Neural crest cell (in vitro differentiated cells): Measurements from ENCODE around the gene MEGF8. TPM values are rescaled to one million over a fixed set of nuclear protein-coding genes. Genes with fewer than 3 reads are reported as not detected.

Experiments used
- DNase-seq: peaks from one replicate; pipeline ENCODE4 v3.0.0; 2021; ENCODE audit warnings: low read depth, mixed read lengths, low spot score
- H3K27ac Mint-ChIP-seq: one replicate; pipeline ENCODE4 v1.8.0; 2021; ENCODE audit warnings: mild to moderate bottlenecking, mixed read lengths; ENCODE audit not compliant: unreplicated experiment
- H3K27me3 Mint-ChIP-seq: 2 replicates; pipeline ENCODE4 v1.8.0; 2021; ENCODE audit warnings: low read depth, mild to moderate bottlenecking, mixed read lengths
- H3K36me3 Mint-ChIP-seq: 2 replicates; pipeline ENCODE4 v1.8.0; 2021; ENCODE audit warnings: low read depth, mild to moderate bottlenecking, mixed read lengths
- H3K4me1 Mint-ChIP-seq: 2 replicates; pipeline ENCODE4 v1.8.0; 2021; ENCODE audit warnings: mixed read lengths
- H3K4me3 Mint-ChIP-seq: one replicate; pipeline ENCODE4 v1.8.0; 2021; ENCODE audit warnings: mild to moderate bottlenecking, mixed read lengths
- H3K9me3 Mint-ChIP-seq: 2 replicates; pipeline ENCODE4 v1.8.0; 2021; ENCODE audit warnings: mixed read lengths
- CTCF ChIP-seq: fragments of 200-600 bp; sonication (generic); conservative IDR thresholded peaks from 2 replicates; pipeline ENCODE4 v1.5.0; 2021; ENCODE audit warnings: antibody characterized with exemption, mild to moderate bottlenecking
- total RNA-seq: library from RNA; stranded (reverse); gene quantifications from 2 replicates; pipeline ENCODE4 v1.2.1, GENCODE V29; 2021

Gene MEGF8
- total RNA-seq, 1 donor from 2014 or later = 39.2 TPM

GRCh38 chr19:42360787-42361544, 35.5 kb downstream of the MEGF8 start:
- TF ChIP-seq CTCF = no peak
- H3K36me3 Mint-ChIP-seq = peaks cover 19% of the 10 kb centered on the region
- no peak overlapping the region for H3K27ac Mint-ChIP-seq
- H3K27me3 Mint-ChIP-seq = no peaks in the 10 kb centered on the region
- H3K4me1 Mint-ChIP-seq = no peaks in the 10 kb centered on the region
- no peaks in the 10 kb centered on the region for H3K9me3 Mint-ChIP-seq
- DNase-seq = no peak
- no peak overlapping the region for H3K4me3 Mint-ChIP-seq

GRCh38 chr19:42361545-42361910, 36.1 kb downstream of the MEGF8 start:
- H3K4me1 Mint-ChIP-seq = peaks cover 2% of the 10 kb centered on the region
- H3K27ac Mint-ChIP-seq = no peak overlapping the region
- DNase-seq = no peak
- H3K36me3 Mint-ChIP-seq = peaks cover 20% of the 10 kb centered on the region
- no peak for TF ChIP-seq CTCF
- no peaks in the 10 kb centered on the region for H3K9me3 Mint-ChIP-seq
- H3K27me3 Mint-ChIP-seq = no peaks in the 10 kb centered on the region
- no peak overlapping the region for H3K4me3 Mint-ChIP-seq

GRCh38 chr19:42362342-42362741, 36.9 kb downstream of the MEGF8 start:
- DNase-seq = no peak
- peaks cover 6% of the 10 kb centered on the region for H3K4me1 Mint-ChIP-seq
- peaks cover 23% of the 10 kb centered on the region for H3K36me3 Mint-ChIP-seq
- H3K9me3 Mint-ChIP-seq = no peaks in the 10 kb centered on the region
- H3K27me3 Mint-ChIP-seq = no peaks in the 10 kb centered on the region
- H3K27ac Mint-ChIP-seq = peak overlapping the region; percentile 75
- no peak overlapping the region for H3K4me3 Mint-ChIP-seq
- TF ChIP-seq CTCF = no peak

- Mint-ChIP-seq H3K4me3 (no peak overlapping the region), H3K36me3 (peaks cover 24% of the 10 kb centered on the region), H3K4me1 (peaks cover 6% of the 10 kb centered on the region), H3K27ac (no peak overlapping the region), H3K27me3 (no peaks in the 10 kb centered on the region), H3K9me3 (no peaks in the 10 kb centered on the region)
- DNase-seq = no peak
- TF ChIP-seq CTCF = no peak
Observed at GRCh38 chr19:42362891-42363440, 37.5 kb downstream of the MEGF8 start.

GRCh38 chr19:42363614-42364346, 38.3 kb downstream of the MEGF8 start:
- peaks cover 7% of the 10 kb centered on the region for H3K4me1 Mint-ChIP-seq

More at GRCh38 chr19:42363614-42364346, 38.3 kb downstream of the MEGF8 start:
- Mint-ChIP-seq H3K36me3 (peaks cover 24% of the 10 kb centered on the region), H3K27me3 (no peaks in the 10 kb centered on the region), H3K9me3 (no peaks in the 10 kb centered on the region), H3K4me3 (no peak overlapping the region), H3K27ac (no peak overlapping the region)
- no peak for DNase-seq
- TF ChIP-seq CTCF = no peak
